SK-N-MC (cell line): ENCODE results near the gene MBOAT7.

ENCODE experiments used
- EZH2 ChIP-seq: fragments of 200-600 bp; sonication (generic); IDR thresholded peaks from one replicate; pipeline ENCODE4 v1.6.1; 2017; ENCODE audit warnings: antibody characterized with exemption
- FOXP2 ChIP-seq: optimal IDR thresholded peaks from 2 replicates; pipeline ENCODE3; 2011; ENCODE audit warnings: mild to moderate bottlenecking, moderate library complexity; ENCODE audit not compliant: insufficient read depth; ENCODE audit errors: extremely low read length, control extremely low read depth
- POLR2AphosphoS5 ChIP-seq: IDR thresholded peaks from 2 replicates; pipeline ENCODE4 v1.6.1; 2012; ENCODE audit warnings: mild to moderate bottlenecking, low read depth, low read length, borderline replicate concordance

- TF ChIP-seq POLR2AphosphoS5 (peak; percentile 7; the same call in 1 of the 2 replicates), EZH2 (no peak), FOXP2 (no peak)
Observed at GRCh38 chr19:54209058-54209810, 19.9 kb upstream of the MBOAT7 start.
